ENCODE data around the gene REC114. TPM values are rescaled to one million over a fixed set of nuclear protein-coding genes. Genes with fewer than 3 reads are reported as not detected.
A peak's percentile ranks its signal among the peaks of the same experiment; 100 is the strongest.
"Not testable (repeated sequence)": the region's sequence is repeated elsewhere in the genome, so short reads cannot be mapped to it uniquely, and the experiment has no call there.

The REC114 gene
- total RNA-seq, 1 donor from 2014 or later: not detected

GRCh38 chr15:73433873-73434272 lies 9.1 kb upstream of the REC114 start:
- Histone ChIP-seq H3K4me1 (no peaks in the 10 kb centered on the region), H3K27me3 (ENCODE audit: low read depth) (no peaks in the 10 kb centered on the region), H3K9me3 (no peaks in the 10 kb centered on the region), H3K4me3 (no peak overlapping the region), H3K27ac (no peak overlapping the region), H3K36me3 (no peaks in the 10 kb centered on the region)
- no peak for DNase-seq
- intact Hi-C loops (cut with DNase I): no loop called here
- no peak for ATAC-seq
- no peak for TF ChIP-seq CTCF (IDR thresholded peaks at IDR 0.05)

GRCh38 chr15:73436613-73437012 lies 6.4 kb upstream of the REC114 start:
- Histone ChIP-seq H3K27me3 (ENCODE audit: low read depth) (no peaks in the 10 kb centered on the region), H3K36me3 (no peaks in the 10 kb centered on the region), H3K4me3 (no peak overlapping the region), H3K27ac (no peak overlapping the region), H3K9me3 (no peaks in the 10 kb centered on the region), H3K4me1 (no peaks in the 10 kb centered on the region)
- intact Hi-C loops (cut with DNase I): no loop called here
- DNase-seq: no peak
- no peak for ATAC-seq
- TF ChIP-seq CTCF (IDR thresholded peaks at IDR 0.05): no peak

- no peaks in the 10 kb centered on the region for H3K9me3 ChIP-seq
- TF ChIP-seq CTCF (IDR thresholded peaks at IDR 0.05): no peak
- no peaks in the 10 kb centered on the region for H3K36me3 ChIP-seq
- intact Hi-C loops (cut with DNase I): no loop called here
- no peak for DNase-seq
- H3K4me1 ChIP-seq: no peaks in the 10 kb centered on the region
- H3K27me3 ChIP-seq (ENCODE audit: low read depth): no peaks in the 10 kb centered on the region
- no peak overlapping the region for H3K4me3 ChIP-seq
- no peak for ATAC-seq
- H3K27ac ChIP-seq: no peak overlapping the region
These were observed 5.3 kb upstream of the REC114 start for GRCh38 chr15:73437543-73438109.

DNA sequence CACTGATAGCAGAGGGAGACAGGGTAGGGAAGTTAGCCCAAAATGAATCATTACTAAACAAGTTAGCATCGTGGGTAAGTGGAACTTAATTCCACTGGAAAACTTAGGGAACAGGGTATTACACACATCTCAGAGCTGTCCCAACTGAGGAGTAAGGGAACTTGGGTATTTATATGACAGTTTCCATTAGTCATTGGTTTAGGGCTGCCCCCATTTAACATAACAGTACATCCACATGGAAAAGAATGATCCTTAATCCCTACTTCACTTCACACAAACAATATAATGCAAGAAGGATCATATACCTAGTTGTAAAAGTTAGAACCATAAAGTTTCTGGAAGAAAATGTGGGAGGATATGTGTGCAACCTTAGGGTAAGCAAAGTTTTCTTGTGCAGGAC lies 4.3 kb upstream of the REC114 start:
- intact Hi-C loops (cut with DNase I): no loop called here
- TF ChIP-seq CTCF (IDR thresholded peaks at IDR 0.05): no peak
- no peak for ATAC-seq
- Histone ChIP-seq H3K27ac (no peak overlapping the region), H3K9me3 (no peaks in the 10 kb centered on the region), H3K36me3 (no peaks in the 10 kb centered on the region), H3K4me1 (no peaks in the 10 kb centered on the region), H3K27me3 (ENCODE audit: low read depth) (no peaks in the 10 kb centered on the region), H3K4me3 (no peak overlapping the region)
- DNase-seq: no peak

GRCh38 chr15:73440571-73440970 lies 2.4 kb upstream of the REC114 start:
- intact Hi-C loops (cut with DNase I): no loop called here
- H3K36me3 ChIP-seq: no peaks in the 10 kb centered on the region
- no peak for TF ChIP-seq CTCF (IDR thresholded peaks at IDR 0.05)
- no peak overlapping the region for H3K27ac ChIP-seq
- no peaks in the 10 kb centered on the region for H3K4me1 ChIP-seq
- no peak overlapping the region for H3K4me3 ChIP-seq
- H3K27me3 ChIP-seq (ENCODE audit: low read depth): no peaks in the 10 kb centered on the region
- no peaks in the 10 kb centered on the region for H3K9me3 ChIP-seq
- ATAC-seq: no peak
- DNase-seq: no peak

GRCh38 chr15:73442421-73442820 lies 543 bp upstream of the REC114 start:
- Histone ChIP-seq H3K36me3 (no peaks in the 10 kb centered on the region), H3K4me3 (no peak overlapping the region), H3K9me3 (no peaks in the 10 kb centered on the region), H3K27ac (no peak overlapping the region), H3K27me3 (ENCODE audit: low read depth) (no peaks in the 10 kb centered on the region), H3K4me1 (no peaks in the 10 kb centered on the region)
- DNase-seq (no peak), ATAC-seq (no peak)
- intact Hi-C loops (cut with DNase I): no loop called here
- TF ChIP-seq CTCF (IDR thresholded peaks at IDR 0.05): no peak

- H3K4me3 ChIP-seq; DNase-seq; H3K27me3 ChIP-seq (ENCODE audit: low read depth); H3K36me3 ChIP-seq; intact Hi-C loops (cut with DNase I); H3K9me3 ChIP-seq; H3K27ac ChIP-seq; H3K4me1 ChIP-seq; ATAC-seq: not testable (repeated sequence)
These were observed 4.5 kb downstream of the REC114 start for GRCh38 chr15:73447471-73447870.

GRCh38 chr15:73448158-73448758 lies 5.3 kb downstream of the REC114 start:
- ATAC-seq; intact Hi-C loops (cut with DNase I); H3K27me3 ChIP-seq (ENCODE audit: low read depth); H3K36me3 ChIP-seq; H3K27ac ChIP-seq; H3K4me3 ChIP-seq; H3K4me1 ChIP-seq; H3K9me3 ChIP-seq: not testable (repeated sequence)
- DNase-seq: peak; percentile 49
